Bronchial epithelial cell (primary cell): ENCODE data around the gene CTNNA2. TPM values are rescaled to one million over a fixed set of nuclear protein-coding genes. Genes with fewer than 3 reads are reported as not detected.
A peak's percentile ranks its signal among the peaks of the same experiment; 100 is the strongest.

ENCODE experiments used
- DNase-seq: peaks from one replicate; pipeline ENCODE4 v3.0.0-alpha.2; 2010; ENCODE audit warnings: low read depth
- FAIRE-seq: peaks from 2 replicates; lab custom pipeline; 2011; peaks lifted over from hg19 to GRCh38; lab: Jason Lieb, UNC
- H3K27me3 ChIP-seq: 2 replicates; pipeline ENCODE4 v1.5.1; 2011; ENCODE audit warnings: low read length; ENCODE audit not compliant: control insufficient read depth, insufficient read depth
- H3K36me3 ChIP-seq: 2 replicates; pipeline ENCODE4 v1.5.1; 2011; ENCODE audit warnings: low read length; ENCODE audit not compliant: control insufficient read depth, insufficient read depth
- H3K4me3 ChIP-seq: 2 replicates; pipeline ENCODE4 v1.5.1; 2011; ENCODE audit warnings: mild to moderate bottlenecking, low read depth, low read length, control low read depth
- total RNA-seq: library from RNA; depleted of rRNA; stranded (reverse); fragments of >200 nt; gene quantifications from 2 replicates; pipeline ENCODE4 v1.2.1, GENCODE V29; 2014
- TF ChIP-seq, protein P1 (sequence below): IDR thresholded peaks from 2 replicates; pipeline ENCODE4 v1.5.1; 2011; ENCODE audit warnings: mild to moderate bottlenecking, moderate library complexity, low read length, control low read depth, inconsistent platforms; ENCODE audit not compliant: insufficient read depth, severe bottlenecking

CTNNA2 gene
- total RNA-seq, 1 donor from 2014 or later, result not detected

DNA sequence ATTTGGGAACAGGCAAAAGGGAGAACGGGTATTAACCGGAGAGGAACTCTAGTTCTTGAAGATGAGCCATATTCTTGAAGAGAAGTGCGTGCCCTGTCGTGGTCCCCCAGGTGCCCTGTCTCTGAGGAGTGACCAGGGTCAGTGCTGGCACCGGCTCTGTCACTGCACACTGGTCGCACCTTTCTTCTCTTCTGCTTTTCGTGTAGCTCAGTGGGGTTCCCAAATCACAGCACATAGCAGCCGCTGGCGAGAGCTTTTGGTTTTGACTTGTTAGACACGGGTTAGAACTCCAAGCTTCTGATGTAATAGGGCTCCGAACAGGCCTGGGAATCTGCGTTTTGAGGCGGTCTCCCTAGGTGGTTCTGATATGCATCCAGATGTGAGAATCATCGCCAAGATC, 810.1 kb downstream of the CTNNA2 start:
- H3K4me3 ChIP-seq, result no peak overlapping the region
- H3K36me3 ChIP-seq, result no peaks in the 10 kb centered on the region
- FAIRE-seq (no peak), DNase-seq (no peak)
- TF ChIP-seq, protein P1, sequence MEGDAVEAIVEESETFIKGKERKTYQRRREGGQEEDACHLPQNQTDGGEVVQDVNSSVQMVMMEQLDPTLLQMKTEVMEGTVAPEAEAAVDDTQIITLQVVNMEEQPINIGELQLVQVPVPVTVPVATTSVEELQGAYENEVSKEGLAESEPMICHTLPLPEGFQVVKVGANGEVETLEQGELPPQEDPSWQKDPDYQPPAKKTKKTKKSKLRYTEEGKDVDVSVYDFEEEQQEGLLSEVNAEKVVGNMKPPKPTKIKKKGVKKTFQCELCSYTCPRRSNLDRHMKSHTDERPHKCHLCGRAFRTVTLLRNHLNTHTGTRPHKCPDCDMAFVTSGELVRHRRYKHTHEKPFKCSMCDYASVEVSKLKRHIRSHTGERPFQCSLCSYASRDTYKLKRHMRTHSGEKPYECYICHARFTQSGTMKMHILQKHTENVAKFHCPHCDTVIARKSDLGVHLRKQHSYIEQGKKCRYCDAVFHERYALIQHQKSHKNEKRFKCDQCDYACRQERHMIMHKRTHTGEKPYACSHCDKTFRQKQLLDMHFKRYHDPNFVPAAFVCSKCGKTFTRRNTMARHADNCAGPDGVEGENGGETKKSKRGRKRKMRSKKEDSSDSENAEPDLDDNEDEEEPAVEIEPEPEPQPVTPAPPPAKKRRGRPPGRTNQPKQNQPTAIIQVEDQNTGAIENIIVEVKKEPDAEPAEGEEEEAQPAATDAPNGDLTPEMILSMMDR, result no peak
- H3K27me3 ChIP-seq, result no peaks in the 10 kb centered on the region

DNA sequence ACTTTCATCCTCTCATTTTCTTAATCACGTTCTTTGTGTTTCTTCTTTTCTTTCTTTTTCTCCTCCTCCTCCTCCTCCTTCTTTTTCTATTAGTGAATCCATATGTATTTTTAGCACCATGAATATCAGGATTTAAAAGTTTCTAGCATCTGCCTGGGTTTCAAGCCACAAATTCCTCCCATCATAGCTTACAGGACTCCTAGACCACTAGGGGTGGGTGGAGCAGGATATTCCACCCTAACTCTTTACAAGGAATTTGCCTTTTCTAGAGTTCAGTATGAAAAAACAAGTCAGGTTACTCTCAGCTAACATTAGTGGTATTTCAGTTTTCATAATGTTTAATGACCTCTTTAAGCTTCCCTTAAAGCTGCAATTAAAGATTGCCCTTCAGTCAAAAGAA, 810.8 kb downstream of the CTNNA2 start:
- TF ChIP-seq, protein P1, result no peak
- H3K27me3 ChIP-seq, result no peaks in the 10 kb centered on the region
- no peak overlapping the region for H3K4me3 ChIP-seq
- FAIRE-seq (no peak), DNase-seq (no peak)
- H3K36me3 ChIP-seq, result no peaks in the 10 kb centered on the region

DNA sequence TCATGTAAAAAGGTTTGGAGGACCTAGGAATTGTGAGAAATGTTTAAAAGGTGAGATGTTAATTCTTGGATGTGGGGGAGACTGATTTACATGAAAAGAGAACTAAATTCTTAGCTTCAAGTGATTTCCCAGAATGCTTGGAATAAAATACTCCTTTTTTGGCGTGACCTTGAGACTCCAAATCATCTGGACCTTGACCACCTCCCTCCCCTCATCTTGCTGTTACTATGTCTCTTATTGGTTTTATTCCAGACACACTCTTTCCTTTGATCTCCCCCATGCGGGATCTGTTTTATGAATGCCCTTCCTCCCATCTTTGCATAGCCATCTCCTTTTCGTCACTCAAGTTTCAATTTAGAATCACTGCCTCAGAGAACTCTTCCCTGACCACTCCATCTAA, 811.7 kb downstream of the CTNNA2 start:
- Histone ChIP-seq H3K36me3 (no peaks in the 10 kb centered on the region), H3K4me3 (no peak overlapping the region), H3K27me3 (no peaks in the 10 kb centered on the region)
- FAIRE-seq (no peak), DNase-seq (no peak)
- TF ChIP-seq, protein P1, result no peak

DNA sequence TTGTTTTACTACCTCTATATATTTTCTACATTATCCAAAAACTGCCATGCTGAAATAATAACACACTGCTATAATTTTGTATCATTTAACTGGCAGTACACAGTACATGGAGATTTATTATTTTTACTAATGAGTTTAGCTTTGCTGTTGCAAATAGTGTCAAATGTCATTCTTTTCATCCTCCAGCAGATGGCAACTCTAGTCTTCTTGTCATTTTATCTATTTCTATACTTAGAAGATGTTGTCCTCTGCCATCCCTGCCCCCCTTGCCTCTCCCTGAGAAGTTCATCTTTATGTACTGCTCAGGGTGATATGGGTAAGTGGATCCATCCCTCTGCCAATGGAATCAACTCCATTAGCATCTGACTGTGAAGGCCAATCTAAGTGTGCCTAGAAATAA, 813.4 kb downstream of the CTNNA2 start:
- H3K36me3 ChIP-seq, result no peaks in the 10 kb centered on the region
- H3K4me3 ChIP-seq, result no peak overlapping the region
- DNase-seq (peak; percentile 43), FAIRE-seq (no peak)
- TF ChIP-seq, protein P1, result peak; percentile 37
- no peaks in the 10 kb centered on the region for H3K27me3 ChIP-seq

DNA sequence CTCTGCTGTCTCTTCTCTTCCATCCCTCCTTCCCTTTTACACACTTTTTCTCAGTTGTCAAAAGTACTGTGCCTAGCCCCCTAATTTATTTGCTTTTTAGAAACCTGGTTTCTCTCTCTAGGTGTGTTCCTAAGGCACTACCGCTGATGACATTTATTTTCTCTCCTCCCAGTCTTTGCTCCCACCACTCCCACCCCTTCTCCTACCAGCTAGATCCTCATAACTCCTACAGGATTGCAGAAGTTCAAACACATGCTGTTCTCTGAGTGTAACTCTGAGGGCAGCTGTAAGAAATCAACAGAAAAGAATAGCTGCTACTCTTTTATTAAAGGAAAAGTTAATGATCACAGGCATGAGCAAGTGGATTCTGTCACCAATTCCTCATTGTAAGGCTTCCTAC, 814.0 kb downstream of the CTNNA2 start:
- DNase-seq (no peak), FAIRE-seq (no peak)
- Histone ChIP-seq H3K4me3 (no peak overlapping the region), H3K27me3 (no peaks in the 10 kb centered on the region), H3K36me3 (no peaks in the 10 kb centered on the region)
- TF ChIP-seq, protein P1, result no peak

DNA sequence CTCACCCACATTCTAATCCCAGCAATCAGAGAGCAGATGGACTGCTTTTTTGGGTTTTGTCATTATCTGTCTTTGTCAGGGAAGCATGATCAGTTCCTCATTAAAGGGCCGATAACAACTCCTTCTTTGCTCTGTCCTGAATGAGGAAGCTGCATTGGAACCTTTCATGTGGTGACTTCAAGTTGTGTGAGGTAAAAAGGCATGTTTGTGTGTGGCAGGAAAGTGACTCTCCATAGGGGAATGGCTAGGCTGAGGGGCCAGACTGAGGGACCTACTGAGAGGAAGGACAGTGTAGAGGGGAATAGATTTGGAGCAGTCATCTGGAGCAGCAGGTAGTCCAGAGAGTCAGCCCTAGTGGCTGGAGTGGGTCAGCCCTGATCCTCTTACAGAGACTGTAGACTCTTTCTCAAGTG, 815.3 kb downstream of the CTNNA2 start:
- no peaks in the 10 kb centered on the region for H3K27me3 ChIP-seq
- H3K36me3 ChIP-seq, result no peaks in the 10 kb centered on the region
- DNase-seq, result no peak
- TF ChIP-seq, protein P1, result no peak
- H3K4me3 ChIP-seq, result no peak overlapping the region
- no peak for FAIRE-seq
